Measurements from ENCODE around the gene POLR3H.

POLR3H gene

DNA sequence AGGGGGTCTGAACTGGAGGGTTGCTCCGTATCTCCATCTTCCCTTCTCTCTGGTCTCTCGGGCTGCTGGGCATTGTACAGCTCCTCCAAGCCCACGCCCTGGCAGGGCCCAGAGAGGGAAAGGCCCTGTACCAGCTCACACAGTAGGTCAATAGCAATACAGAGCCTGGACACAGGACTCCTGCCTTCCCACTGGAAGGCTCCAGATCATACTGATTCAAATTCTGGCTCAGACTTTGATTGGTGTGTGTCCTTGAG is 23.2 kb upstream of the POLR3H start:
- TF ChIP-seq, protein P1, sequence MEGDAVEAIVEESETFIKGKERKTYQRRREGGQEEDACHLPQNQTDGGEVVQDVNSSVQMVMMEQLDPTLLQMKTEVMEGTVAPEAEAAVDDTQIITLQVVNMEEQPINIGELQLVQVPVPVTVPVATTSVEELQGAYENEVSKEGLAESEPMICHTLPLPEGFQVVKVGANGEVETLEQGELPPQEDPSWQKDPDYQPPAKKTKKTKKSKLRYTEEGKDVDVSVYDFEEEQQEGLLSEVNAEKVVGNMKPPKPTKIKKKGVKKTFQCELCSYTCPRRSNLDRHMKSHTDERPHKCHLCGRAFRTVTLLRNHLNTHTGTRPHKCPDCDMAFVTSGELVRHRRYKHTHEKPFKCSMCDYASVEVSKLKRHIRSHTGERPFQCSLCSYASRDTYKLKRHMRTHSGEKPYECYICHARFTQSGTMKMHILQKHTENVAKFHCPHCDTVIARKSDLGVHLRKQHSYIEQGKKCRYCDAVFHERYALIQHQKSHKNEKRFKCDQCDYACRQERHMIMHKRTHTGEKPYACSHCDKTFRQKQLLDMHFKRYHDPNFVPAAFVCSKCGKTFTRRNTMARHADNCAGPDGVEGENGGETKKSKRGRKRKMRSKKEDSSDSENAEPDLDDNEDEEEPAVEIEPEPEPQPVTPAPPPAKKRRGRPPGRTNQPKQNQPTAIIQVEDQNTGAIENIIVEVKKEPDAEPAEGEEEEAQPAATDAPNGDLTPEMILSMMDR (IDR thresholded peaks at IDR 0.05; ENCODE audit: low read depth, low read length, missing control alignments), result no peak
- H3K4me3 ChIP-seq (ENCODE audit: low read depth, low read length), result no peak overlapping the region
- in situ Hi-C loops (cut with HindIII; ENCODE audit: low sequenced_read_pairs), result no loop called here
- DNase-seq (ENCODE audit: low read depth), result no peak

DNA sequence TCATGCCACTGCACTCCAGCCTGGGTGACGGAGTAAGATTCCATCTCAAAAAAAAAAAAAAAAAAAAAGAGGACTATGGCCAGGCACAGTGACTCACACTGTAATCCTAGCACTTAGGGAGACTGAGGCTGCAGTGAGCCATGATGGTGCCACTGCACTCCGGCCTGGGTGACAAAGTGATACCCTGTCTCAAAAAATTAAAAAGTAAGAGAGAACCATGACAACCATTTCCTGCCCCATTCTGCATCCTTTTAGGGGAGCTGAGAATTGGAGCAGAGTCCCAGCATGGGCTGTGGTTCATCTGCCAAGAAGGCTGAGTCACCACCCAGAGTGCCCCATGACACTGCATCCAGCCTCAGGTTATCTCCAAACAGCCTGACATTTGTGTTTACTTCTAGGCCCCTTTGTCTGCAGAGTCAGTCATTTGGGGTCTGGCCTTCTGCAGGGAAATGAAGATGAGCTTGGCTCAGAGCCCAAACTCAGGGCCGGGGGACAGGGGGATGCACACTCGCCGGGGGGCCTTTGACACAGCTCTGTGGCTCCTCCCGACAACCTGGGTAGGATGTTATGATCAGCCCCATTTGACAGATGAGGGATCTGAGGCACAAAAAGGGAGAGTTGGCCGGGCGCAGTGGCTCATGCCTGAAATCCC is 21.3 kb upstream of the POLR3H start:
- in situ Hi-C loops (cut with HindIII; ENCODE audit: low sequenced_read_pairs), result no loop called here
- DNase-seq (ENCODE audit: low read depth), result peak; percentile 75
- TF ChIP-seq, protein P1 (IDR thresholded peaks at IDR 0.05; ENCODE audit: low read depth, low read length, missing control alignments), result no peak
- no peak overlapping the region for H3K4me3 ChIP-seq (ENCODE audit: low read depth, low read length)

DNA sequence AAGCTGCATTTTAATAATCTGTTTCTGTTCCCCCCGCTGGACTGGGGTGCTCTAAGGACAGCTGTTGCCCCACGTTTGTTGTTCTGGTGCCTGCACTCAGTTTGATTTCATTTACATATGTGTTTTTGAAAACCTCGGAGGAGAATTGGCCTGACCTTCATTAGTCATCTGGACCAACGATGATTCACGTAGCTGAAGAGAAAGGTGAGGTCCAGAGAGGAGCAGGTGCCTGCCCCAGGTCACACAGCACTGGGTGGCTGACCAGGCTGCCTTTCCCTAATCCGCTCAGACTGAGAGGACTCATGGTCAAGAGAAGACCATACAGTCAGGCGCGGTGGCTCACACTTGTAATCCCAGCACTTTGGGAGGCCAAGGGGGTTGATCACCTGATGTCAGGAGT is 20.3 kb upstream of the POLR3H start:
- in situ Hi-C loops (cut with HindIII; ENCODE audit: low sequenced_read_pairs), result loop anchor here (5.0 kb wide), 1 partner anchor 38 kb away; no protein-coding TSS in a partner anchor
- DNase-seq (ENCODE audit: low read depth), result no peak
- TF ChIP-seq, protein P1 (IDR thresholded peaks at IDR 0.05; ENCODE audit: low read depth, low read length, missing control alignments), result no peak
- no peak overlapping the region for H3K4me3 ChIP-seq (ENCODE audit: low read depth, low read length)

DNA sequence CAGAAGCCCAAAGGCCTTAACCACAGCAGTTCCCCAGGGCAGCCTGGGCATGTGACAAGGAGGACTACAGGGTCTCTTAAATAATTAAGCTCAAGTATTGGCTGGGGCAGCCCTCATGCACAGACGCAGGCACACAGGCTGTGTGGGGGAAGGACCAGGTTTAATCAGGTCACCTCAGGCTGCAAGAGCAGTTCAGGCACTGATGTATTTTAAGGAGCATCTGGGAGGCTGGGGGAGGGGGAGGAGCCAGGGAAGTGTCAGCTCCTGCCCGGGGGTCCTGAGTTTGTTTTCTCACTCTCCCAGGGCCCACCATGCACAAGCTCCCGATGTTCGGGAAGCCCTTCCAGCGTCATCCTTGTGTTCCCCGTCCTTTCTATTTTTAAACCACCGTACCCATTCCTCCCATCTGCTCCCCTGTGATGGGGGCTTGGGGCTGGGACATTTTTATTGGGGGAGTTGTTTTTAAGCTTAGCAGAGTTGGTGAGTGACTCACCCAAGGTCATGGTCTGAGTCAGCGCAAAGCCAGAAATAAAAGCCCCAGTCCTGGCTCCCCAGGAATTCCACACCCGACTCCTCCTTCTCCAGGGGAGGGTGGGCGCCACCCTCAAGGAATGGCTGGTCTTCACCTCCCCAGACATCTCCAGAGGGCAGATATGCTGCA is 18.9 kb upstream of the POLR3H start:
- TF ChIP-seq, protein P1 (IDR thresholded peaks at IDR 0.05; ENCODE audit: low read depth, low read length, missing control alignments), result no peak
- H3K4me3 ChIP-seq (ENCODE audit: low read depth, low read length), result peak overlapping the region; percentile 12
- in situ Hi-C loops (cut with HindIII; ENCODE audit: low sequenced_read_pairs), result loop anchor here (5.0 kb wide), 1 partner anchor 39 kb away; no protein-coding TSS in a partner anchor
- DNase-seq (ENCODE audit: low read depth), result no peak

DNA sequence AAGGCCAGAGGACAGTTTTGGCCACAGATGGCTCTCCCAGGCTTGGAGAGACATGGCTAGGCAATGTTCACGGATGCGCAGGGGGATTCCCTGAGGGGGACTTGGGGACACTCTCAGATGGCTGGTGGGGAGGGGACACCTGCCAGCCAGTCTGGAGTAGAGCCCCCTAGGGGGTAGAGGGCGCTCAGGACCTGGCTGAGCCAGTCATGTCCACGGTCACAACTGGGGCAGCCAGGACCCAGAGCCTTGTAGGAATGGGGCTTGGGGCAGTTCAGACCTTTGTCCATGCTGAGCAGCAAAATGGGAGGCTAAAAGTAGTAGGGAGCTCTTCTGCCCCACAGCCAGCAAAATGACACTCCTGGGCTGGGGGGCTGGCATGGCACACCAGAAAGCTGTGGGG is 18.2 kb upstream of the POLR3H start:
- H3K4me3 ChIP-seq (ENCODE audit: low read depth, low read length), result peak overlapping the region; percentile 46
- TF ChIP-seq, protein P1 (IDR thresholded peaks at IDR 0.05; ENCODE audit: low read depth, low read length, missing control alignments), result peak; percentile 3
- no peak for DNase-seq (ENCODE audit: low read depth)
- in situ Hi-C loops (cut with HindIII; ENCODE audit: low sequenced_read_pairs), result loop anchor here (5.0 kb wide), 1 partner anchor 40 kb away; no protein-coding TSS in a partner anchor

DNA sequence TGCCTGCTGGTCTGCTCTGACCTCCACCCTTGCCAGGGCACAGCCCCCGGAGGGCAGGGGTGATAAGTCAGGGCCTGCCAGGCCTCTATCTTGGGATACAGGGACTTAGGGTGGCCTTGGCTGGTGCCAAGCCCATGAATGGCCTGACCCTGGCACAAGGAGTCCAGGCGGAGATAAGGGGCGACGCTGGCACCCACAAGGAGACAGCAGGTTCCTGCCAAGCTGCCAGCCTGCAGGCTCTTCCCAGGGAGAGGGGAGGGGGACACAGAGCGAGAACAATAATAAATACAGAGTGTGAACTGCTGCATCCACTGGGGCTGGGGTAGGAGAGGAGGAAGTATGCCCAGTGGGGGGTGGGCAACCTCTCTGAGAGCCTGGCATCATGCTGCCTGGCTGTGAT is 17.5 kb upstream of the POLR3H start:
- no peak for DNase-seq (ENCODE audit: low read depth)
- TF ChIP-seq, protein P1 (IDR thresholded peaks at IDR 0.05; ENCODE audit: low read depth, low read length, missing control alignments), result no peak
- H3K4me3 ChIP-seq (ENCODE audit: low read depth, low read length), result peak overlapping the region; percentile 46
- in situ Hi-C loops (cut with HindIII; ENCODE audit: low sequenced_read_pairs), result loop anchor here (5.0 kb wide), 1 partner anchor 41 kb away; no protein-coding TSS in a partner anchor
